ENCODE results near the gene HIP1R. TPM values are rescaled to one million over a fixed set of nuclear protein-coding genes. Genes with fewer than 3 reads are reported as not detected.

The HIP1R gene
- total and polyA plus RNA-seq, 2 of the 13 experiments (the other 11 are each of a cell fraction or from before 2014, with no cell fraction given): 18.4 to 25.5 TPM

DNA sequence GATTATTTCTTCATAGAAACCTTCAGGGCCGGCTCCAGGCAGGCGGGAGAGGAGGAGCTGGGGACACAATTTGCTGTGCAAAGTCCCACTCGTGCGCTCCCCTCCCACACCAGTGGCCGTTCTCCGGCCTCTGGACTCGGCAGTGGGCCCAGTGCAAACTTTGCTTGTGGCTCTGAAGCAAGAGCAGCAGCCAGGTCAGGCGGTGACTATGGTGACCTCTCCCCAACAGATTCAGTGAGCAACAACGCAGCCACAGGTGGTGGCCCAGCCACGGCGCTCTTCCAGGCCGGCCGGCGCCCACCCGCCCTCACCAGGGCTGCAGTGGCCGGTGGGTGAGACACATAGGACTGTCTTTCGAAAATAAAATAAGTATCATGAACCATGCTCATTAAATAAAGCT is 31.1 kb downstream of the HIP1R start (continued):
- TF ChIP-seq, protein P1, sequence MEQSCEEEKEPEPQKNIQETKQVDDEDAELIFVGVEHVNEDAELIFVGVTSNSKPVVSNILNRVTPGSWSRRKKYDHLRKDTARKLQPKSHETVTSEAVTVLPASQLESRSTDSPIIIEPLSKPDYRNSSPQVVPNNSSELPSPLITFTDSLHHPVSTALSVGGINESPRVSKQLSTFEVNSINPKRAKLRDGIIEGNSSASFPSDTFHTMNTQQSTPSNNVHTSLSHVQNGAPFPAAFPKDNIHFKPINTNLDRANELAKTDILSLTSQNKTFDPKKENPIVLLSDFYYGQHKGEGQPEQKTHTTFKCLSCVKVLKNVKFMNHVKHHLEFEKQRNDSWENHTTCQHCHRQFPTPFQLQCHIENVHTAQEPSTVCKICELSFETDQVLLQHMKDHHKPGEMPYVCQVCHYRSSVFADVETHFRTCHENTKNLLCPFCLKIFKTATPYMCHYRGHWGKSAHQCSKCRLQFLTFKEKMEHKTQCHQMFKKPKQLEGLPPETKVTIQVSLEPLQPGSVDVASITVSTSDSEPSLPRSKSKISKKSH (CRISPR knock-in tag; IDR thresholded peaks at IDR 0.05; ENCODE audit: borderline replicate concordance): no peak
- TF ChIP-seq, protein P2, sequence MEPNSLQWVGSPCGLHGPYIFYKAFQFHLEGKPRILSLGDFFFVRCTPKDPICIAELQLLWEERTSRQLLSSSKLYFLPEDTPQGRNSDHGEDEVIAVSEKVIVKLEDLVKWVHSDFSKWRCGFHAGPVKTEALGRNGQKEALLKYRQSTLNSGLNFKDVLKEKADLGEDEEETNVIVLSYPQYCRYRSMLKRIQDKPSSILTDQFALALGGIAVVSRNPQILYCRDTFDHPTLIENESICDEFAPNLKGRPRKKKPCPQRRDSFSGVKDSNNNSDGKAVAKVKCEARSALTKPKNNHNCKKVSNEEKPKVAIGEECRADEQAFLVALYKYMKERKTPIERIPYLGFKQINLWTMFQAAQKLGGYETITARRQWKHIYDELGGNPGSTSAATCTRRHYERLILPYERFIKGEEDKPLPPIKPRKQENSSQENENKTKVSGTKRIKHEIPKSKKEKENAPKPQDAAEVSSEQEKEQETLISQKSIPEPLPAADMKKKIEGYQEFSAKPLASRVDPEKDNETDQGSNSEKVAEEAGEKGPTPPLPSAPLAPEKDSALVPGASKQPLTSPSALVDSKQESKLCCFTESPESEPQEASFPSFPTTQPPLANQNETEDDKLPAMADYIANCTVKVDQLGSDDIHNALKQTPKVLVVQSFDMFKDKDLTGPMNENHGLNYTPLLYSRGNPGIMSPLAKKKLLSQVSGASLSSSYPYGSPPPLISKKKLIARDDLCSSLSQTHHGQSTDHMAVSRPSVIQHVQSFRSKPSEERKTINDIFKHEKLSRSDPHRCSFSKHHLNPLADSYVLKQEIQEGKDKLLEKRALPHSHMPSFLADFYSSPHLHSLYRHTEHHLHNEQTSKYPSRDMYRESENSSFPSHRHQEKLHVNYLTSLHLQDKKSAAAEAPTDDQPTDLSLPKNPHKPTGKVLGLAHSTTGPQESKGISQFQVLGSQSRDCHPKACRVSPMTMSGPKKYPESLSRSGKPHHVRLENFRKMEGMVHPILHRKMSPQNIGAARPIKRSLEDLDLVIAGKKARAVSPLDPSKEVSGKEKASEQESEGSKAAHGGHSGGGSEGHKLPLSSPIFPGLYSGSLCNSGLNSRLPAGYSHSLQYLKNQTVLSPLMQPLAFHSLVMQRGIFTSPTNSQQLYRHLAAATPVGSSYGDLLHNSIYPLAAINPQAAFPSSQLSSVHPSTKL (CRISPR knock-in tag; IDR thresholded peaks at IDR 0.05): peak; percentile 55
- TF ChIP-seq, protein P3, sequence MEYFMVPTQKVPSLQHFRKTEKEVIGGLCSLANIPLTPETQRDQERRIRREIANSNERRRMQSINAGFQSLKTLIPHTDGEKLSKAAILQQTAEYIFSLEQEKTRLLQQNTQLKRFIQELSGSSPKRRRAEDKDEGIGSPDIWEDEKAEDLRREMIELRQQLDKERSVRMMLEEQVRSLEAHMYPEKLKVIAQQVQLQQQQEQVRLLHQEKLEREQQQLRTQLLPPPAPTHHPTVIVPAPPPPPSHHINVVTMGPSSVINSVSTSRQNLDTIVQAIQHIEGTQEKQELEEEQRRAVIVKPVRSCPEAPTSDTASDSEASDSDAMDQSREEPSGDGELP (IDR thresholded peaks at IDR 0.05; ENCODE audit: borderline replicate concordance, low read depth): 0 out of 2 replicates have a peak, but pooled peaks have one; percentile 8
- TF ChIP-seq ZNF331 (CRISPR knock-in tag; IDR thresholded peaks at IDR 0.05) (peak; percentile 14; the same call in 1 of the 2 replicates), HNF4G (IDR thresholded peaks at IDR 0.05; ENCODE audit: borderline replicate concordance, low read depth, low read length) (peak; percentile 85), HNF4G (CRISPR knock-in tag; IDR thresholded peaks at IDR 0.05; ENCODE audit: borderline replicate concordance, low read depth) (no peak), ZNF251 (CRISPR knock-in tag; IDR thresholded peaks at IDR 0.05) (no peak), EEA1 (CRISPR knock-in tag; IDR thresholded peaks at IDR 0.05; ENCODE audit: borderline replicate concordance) (no peak), DNMT1 (CRISPR knock-in tag; IDR thresholded peaks at IDR 0.05) (no peak), RXRB (CRISPR knock-in tag; IDR thresholded peaks at IDR 0.05; ENCODE audit: borderline replicate concordance) (0 out of 2 replicates have a peak, but pooled peaks have one; percentile 17), ZNF816 (CRISPR knock-in tag; IDR thresholded peaks at IDR 0.05; ENCODE audit: borderline replicate concordance) (no peak), SALL1 (CRISPR knock-in tag; IDR thresholded peaks at IDR 0.05) (peak; percentile 86), NFRKB (IDR thresholded peaks at IDR 0.05) (no peak), PPARG (CRISPR knock-in tag; conservative IDR thresholded peaks at IDR 0.05) (no peak), TBX3 (IDR thresholded peaks at IDR 0.05; ENCODE audit: borderline replicate concordance) (no peak), ELF1 (CRISPR knock-in tag; IDR thresholded peaks at IDR 0.05) (no peak), NRL (CRISPR knock-in tag; IDR thresholded peaks at IDR 0.05; ENCODE audit: borderline replicate concordance) (no peak)
- TF ChIP-seq, protein P4, sequence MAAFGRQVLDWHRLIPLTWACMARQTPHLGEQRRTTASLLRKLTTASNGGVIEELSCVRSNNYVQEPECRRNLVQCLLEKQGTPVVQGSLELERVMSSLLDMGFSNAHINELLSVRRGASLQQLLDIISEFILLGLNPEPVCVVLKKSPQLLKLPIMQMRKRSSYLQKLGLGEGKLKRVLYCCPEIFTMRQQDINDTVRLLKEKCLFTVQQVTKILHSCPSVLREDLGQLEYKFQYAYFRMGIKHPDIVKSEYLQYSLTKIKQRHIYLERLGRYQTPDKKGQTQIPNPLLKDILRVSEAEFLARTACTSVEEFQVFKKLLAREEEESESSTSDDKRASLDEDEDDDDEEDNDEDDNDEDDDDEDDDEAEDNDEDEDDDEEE (CRISPR knock-in tag; IDR thresholded peaks at IDR 0.05): no peak
- TF ChIP-seq, protein P5, sequence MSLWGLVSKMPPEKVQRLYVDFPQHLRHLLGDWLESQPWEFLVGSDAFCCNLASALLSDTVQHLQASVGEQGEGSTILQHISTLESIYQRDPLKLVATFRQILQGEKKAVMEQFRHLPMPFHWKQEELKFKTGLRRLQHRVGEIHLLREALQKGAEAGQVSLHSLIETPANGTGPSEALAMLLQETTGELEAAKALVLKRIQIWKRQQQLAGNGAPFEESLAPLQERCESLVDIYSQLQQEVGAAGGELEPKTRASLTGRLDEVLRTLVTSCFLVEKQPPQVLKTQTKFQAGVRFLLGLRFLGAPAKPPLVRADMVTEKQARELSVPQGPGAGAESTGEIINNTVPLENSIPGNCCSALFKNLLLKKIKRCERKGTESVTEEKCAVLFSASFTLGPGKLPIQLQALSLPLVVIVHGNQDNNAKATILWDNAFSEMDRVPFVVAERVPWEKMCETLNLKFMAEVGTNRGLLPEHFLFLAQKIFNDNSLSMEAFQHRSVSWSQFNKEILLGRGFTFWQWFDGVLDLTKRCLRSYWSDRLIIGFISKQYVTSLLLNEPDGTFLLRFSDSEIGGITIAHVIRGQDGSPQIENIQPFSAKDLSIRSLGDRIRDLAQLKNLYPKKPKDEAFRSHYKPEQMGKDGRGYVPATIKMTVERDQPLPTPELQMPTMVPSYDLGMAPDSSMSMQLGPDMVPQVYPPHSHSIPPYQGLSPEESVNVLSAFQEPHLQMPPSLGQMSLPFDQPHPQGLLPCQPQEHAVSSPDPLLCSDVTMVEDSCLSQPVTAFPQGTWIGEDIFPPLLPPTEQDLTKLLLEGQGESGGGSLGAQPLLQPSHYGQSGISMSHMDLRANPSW (CRISPR knock-in tag; IDR thresholded peaks at IDR 0.05; ENCODE audit: borderline replicate concordance): no peak
- TF ChIP-seq, protein P6, sequence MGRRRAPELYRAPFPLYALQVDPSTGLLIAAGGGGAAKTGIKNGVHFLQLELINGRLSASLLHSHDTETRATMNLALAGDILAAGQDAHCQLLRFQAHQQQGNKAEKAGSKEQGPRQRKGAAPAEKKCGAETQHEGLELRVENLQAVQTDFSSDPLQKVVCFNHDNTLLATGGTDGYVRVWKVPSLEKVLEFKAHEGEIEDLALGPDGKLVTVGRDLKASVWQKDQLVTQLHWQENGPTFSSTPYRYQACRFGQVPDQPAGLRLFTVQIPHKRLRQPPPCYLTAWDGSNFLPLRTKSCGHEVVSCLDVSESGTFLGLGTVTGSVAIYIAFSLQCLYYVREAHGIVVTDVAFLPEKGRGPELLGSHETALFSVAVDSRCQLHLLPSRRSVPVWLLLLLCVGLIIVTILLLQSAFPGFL (CRISPR knock-in tag; IDR thresholded peaks at IDR 0.05): no peak

All from HepG2 (cell line).